ENCODE measurements around the gene ZBTB40.

Gene ZBTB40, protein sequence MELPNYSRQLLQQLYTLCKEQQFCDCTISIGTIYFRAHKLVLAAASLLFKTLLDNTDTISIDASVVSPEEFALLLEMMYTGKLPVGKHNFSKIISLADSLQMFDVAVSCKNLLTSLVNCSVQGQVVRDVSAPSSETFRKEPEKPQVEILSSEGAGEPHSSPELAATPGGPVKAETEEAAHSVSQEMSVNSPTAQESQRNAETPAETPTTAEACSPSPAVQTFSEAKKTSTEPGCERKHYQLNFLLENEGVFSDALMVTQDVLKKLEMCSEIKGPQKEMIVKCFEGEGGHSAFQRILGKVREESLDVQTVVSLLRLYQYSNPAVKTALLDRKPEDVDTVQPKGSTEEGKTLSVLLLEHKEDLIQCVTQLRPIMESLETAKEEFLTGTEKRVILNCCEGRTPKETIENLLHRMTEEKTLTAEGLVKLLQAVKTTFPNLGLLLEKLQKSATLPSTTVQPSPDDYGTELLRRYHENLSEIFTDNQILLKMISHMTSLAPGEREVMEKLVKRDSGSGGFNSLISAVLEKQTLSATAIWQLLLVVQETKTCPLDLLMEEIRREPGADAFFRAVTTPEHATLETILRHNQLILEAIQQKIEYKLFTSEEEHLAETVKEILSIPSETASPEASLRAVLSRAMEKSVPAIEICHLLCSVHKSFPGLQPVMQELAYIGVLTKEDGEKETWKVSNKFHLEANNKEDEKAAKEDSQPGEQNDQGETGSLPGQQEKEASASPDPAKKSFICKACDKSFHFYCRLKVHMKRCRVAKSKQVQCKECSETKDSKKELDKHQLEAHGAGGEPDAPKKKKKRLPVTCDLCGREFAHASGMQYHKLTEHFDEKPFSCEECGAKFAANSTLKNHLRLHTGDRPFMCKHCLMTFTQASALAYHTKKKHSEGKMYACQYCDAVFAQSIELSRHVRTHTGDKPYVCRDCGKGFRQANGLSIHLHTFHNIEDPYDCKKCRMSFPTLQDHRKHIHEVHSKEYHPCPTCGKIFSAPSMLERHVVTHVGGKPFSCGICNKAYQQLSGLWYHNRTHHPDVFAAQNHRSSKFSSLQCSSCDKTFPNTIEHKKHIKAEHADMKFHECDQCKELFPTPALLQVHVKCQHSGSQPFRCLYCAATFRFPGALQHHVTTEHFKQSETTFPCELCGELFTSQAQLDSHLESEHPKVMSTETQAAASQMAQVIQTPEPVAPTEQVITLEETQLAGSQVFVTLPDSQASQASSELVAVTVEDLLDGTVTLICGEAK

DNA sequence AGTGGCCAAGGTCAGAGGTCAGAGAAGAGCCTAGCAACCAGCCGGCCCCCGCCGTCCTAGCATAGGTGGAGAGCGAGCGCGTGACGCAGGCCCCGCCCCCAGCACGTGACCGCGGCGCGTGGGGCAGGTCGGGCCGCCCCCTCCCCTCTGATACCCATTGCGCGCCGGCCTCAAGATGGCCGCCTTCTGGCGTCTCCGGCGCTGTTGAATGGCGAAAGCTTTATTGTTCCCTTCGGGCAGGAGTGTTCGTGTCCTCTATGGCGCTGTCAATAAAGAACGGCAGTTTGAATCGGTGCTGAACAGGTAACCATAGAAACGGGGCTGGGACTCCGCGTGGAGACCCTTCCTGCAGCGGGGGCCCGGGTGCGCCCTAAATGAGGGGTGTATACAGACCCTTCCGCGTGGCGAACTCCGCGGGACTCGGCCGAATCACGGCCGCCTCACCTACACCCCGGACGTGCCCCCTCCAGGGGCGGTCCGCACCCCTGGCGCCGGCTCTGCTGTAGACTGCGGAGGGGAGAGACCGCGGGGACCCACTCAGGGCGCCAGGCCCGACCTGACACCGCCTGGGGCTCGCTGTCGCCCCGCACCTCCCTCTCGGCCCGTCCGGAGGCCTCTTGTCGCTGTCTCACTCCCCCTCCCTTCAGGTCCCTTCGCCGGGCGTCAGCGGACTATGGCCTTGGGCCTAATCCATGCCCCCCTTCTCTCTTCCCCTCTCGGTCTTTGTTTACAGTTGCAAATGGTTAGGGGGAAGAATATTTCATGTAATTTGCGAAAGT lies at the start of gene ZBTB40:
Gene ZBTB40, plus strand, starts transcription at position 150 of the 779 bp plus-strand sequence. CDS start 38,098 bp downstream, outside the sequence.
- Histone ChIP-seq H3K79me2 (no peaks in the 10 kb centered on the region), H3K27ac (peak within 1 kb of the TSS; percentile 93), H3K36me3 (ENCODE audit: control insufficient read depth, insufficient read depth, low read length) (no peaks in the 10 kb centered on the region)

DNA sequence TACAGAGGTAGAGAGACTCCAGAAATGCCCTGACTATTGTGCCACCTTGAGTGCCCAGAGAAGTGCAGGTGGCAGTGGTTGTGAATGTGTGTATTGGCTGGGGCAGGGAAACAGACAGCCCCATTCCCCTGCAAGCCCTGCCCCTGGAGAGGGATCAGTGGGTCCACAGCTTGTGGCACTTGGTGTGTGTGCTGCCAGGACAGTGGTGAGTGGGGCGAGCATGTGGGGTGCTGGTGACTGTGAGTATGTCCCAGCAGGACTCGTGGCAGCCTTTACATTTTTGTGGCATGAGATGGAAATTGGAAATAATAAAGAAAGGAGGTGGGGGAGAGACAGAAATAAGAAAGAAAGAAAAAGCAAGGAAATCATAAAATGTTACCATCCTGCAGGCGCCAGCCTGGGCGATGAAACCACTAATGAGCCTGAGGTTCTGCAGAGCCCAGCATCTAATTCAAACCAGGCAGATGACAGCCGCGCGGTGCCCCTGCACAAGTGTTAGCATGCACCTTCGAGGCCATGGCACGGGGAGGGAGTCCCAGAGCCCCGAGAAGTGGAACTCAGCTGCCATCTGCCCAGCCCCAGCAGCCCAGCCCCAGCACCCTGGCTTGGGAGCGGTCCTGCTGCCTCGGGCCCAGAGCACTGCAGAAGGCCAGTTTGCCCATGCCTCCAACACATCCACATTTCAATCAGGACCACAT lies 49.1 kb upstream of the ZBTB40 start:
- H2AFZ ChIP-seq, result no peak overlapping the region
- no peak overlapping the region for H3K4me2 ChIP-seq (ENCODE audit: low read length)
- TF ChIP-seq, protein P1, sequence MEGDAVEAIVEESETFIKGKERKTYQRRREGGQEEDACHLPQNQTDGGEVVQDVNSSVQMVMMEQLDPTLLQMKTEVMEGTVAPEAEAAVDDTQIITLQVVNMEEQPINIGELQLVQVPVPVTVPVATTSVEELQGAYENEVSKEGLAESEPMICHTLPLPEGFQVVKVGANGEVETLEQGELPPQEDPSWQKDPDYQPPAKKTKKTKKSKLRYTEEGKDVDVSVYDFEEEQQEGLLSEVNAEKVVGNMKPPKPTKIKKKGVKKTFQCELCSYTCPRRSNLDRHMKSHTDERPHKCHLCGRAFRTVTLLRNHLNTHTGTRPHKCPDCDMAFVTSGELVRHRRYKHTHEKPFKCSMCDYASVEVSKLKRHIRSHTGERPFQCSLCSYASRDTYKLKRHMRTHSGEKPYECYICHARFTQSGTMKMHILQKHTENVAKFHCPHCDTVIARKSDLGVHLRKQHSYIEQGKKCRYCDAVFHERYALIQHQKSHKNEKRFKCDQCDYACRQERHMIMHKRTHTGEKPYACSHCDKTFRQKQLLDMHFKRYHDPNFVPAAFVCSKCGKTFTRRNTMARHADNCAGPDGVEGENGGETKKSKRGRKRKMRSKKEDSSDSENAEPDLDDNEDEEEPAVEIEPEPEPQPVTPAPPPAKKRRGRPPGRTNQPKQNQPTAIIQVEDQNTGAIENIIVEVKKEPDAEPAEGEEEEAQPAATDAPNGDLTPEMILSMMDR (IDR thresholded peaks at IDR 0.05), result no peak
- H3K79me2 ChIP-seq, result no peaks in the 10 kb centered on the region
- no peak overlapping the region for H3K27ac ChIP-seq
- H3K4me3 ChIP-seq (ENCODE audit: low read depth, low read length), result no peak overlapping the region
- no peaks in the 10 kb centered on the region for H3K27me3 ChIP-seq (ENCODE audit: control insufficient read depth, insufficient read depth, low read length)
- no peaks in the 10 kb centered on the region for H3K9me3 ChIP-seq (ENCODE audit: control insufficient read depth, low read length)
- H3K9ac ChIP-seq, result no peak overlapping the region
- no peaks in the 10 kb centered on the region for H3K4me1 ChIP-seq
- no peaks in the 10 kb centered on the region for H3K36me3 ChIP-seq (ENCODE audit: control insufficient read depth, insufficient read depth, low read length)

More for the DNA sequence above, at the start of gene ZBTB40:
- peaks cover 10% of the 10 kb centered on the region for H3K4me1 ChIP-seq
- peak within 1 kb of the TSS; percentile 97 for H2AFZ ChIP-seq
- peak within 1 kb of the TSS; percentile 67 for H3K9ac ChIP-seq
- TF ChIP-seq, protein P1 (IDR thresholded peaks at IDR 0.05), result no peak
- H3K4me2 ChIP-seq (ENCODE audit: low read length), result peak within 1 kb of the TSS; percentile 94
- H3K4me3 ChIP-seq (ENCODE audit: low read depth, low read length), result peak within 1 kb of the TSS; percentile 95
- no peaks in the 10 kb centered on the region for H3K27me3 ChIP-seq (ENCODE audit: control insufficient read depth, insufficient read depth, low read length)
- H3K9me3 ChIP-seq (ENCODE audit: control insufficient read depth, low read length), result no peaks in the 10 kb centered on the region

DNA sequence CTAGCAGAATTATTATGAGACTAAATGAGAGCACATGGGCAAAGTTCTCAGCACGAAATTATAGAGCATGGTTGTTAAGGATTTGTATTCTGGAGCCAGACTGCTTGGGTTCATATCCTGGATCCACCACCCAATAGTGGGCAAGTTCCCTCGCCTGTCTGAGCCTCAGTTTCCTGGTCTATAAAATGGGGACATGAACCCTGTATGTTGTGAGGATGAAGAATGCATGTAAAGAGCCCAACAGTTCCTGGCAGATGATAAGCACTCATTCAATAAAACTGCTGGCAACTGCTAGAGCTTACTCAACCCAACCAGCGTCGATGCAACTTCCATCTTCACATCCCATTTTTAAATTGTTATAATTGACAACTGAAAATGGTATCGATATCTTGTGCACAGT lies 47.2 kb upstream of the ZBTB40 start:
- H3K9ac ChIP-seq, result no peak overlapping the region
- H3K27me3 ChIP-seq (ENCODE audit: control insufficient read depth, insufficient read depth, low read length), result no peaks in the 10 kb centered on the region
- no peak overlapping the region for H2AFZ ChIP-seq
- no peak overlapping the region for H3K4me3 ChIP-seq (ENCODE audit: low read depth, low read length)
- H3K4me1 ChIP-seq, result no peaks in the 10 kb centered on the region
- no peaks in the 10 kb centered on the region for H3K36me3 ChIP-seq (ENCODE audit: control insufficient read depth, insufficient read depth, low read length)
- no peaks in the 10 kb centered on the region for H3K79me2 ChIP-seq
- TF ChIP-seq, protein P1 (IDR thresholded peaks at IDR 0.05), result no peak
- H3K9me3 ChIP-seq (ENCODE audit: control insufficient read depth, low read length), result no peaks in the 10 kb centered on the region
- no peak overlapping the region for H3K4me2 ChIP-seq (ENCODE audit: low read length)
- H3K27ac ChIP-seq, result no peak overlapping the region

All from parathyroid adenoma (tissue), 2 donors.